ENCODE measurements around the gene SUPT4H1.

The SUPT4H1 gene

DNA sequence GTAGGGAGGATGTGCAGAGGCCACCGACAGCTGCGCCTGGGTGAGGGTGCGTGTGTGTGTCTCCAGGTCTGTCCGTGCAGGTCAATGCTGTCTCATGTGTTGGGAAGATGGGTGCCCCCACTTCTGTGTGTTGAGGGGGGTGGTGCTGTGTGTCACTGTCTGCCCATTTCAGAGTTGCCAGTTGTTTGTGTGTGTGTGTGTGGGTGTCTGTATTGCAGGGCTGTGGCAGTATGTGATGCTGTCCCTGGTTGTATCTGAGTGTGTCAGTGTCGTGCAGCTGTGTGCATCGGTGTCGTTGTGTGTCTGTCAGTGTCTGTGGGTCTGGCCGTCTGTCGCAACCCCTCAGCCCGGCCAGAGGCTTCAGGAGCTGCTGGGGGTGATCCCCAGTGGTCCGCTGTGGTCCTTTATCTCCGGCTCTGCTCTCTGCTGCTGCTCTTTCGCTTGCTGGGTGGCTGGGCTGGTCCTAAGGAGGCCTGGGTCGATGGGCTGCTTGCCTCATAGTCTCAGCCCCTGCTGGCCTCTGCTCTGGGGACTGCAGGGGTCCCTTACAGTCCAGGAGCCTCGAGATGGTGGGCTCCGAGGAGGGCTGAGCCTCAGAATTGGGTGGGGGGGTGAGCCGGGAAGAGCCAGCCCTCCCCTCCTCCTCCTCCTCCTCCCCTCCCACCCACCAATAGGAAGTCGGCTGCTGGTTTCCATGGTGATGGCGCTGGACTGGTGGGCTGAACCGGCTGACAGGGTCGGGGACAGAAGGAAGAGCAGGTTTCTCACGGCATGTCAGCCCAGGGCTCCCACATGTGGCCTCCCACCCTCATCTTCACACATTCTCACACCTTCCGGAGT lies 23.6 kb downstream of the SUPT4H1 start, which contains the start of gene TSPOAP1:
TSS of gene TSPOAP1 (minus strand) at position 601 of the 840 bp plus-strand sequence. CDS start 875 bp downstream, outside the sequence.
- no peak for DNase-seq

DNA sequence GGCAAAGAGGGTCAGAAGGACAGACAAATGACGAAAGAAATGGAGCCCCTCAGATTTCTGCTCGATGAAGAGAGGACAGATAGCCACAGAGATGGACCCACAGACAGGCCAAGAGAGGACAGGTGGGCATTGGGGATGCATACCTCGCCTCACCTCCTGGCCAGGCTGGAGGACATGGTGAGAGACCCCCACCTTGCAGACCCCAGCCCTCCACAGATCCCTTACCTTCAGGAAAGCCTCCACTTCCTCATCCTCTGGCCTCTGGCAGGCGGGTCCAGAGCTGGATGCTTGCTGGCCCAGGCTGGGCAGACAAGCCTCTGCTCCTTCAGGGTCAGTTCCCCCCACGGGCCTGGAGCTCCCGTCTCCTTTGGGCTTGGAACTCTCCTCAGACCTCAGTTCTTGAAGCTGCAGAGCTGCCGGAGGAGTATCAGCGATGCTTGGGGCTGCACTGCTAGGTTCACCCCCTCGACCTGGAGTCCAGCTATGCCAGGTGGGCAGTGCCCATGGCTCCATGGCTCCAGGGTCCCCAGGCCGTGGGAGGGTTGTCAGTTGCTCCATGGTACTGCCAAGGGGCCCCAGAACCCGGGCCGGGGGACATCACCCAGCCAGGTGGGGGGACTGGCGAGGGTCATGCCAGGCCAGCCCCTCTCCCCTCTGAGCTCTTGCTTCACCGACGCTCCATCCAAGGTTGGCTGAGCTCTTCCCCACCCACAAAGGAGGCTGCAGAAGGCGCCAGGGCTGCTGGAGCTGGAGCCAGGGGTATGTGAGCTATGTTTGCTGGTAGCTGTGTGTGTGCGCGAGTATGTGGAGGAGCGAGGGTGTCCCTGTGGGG lies 24.4 kb downstream of the SUPT4H1 start:
- peak in 1 of 2 experiments; percentile 17 for DNase-seq

DNA sequence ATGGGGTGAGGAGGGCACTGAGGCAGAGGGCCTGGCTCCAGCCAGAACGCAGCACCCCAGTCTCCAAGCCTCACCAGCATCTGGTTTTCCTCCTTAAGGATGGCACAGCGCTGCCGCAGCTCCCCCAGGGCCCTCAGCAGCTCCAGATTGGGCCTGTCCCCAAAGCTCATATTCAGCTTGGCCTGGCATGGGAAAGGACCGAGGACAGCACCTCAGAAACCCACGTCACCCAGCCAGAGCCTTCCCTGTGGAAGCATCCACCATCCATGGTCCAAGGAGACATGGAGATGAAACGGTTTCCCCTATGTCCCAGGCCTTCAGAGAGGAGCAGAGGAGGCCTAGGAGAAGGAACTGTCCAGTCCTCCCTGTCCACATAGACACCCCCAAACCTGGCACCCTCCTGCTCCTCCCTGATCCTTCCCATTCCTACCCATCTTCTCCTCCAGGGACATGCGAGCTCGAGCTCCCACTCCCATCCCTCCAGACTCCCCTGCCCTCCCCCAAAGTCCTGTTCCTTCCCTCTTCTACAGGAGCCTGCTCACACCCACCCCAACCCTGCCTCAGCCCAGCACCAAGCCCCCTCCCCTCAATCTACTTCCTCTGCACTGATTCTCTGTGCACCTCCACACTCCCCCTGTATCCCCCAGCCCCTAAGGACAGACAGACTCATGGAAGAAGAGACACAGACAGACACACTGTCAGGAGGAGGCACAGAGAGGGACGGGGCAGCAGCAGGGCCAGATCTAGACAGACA lies 25.2 kb downstream of the SUPT4H1 start:
- DNase-seq, result no peak

DNA sequence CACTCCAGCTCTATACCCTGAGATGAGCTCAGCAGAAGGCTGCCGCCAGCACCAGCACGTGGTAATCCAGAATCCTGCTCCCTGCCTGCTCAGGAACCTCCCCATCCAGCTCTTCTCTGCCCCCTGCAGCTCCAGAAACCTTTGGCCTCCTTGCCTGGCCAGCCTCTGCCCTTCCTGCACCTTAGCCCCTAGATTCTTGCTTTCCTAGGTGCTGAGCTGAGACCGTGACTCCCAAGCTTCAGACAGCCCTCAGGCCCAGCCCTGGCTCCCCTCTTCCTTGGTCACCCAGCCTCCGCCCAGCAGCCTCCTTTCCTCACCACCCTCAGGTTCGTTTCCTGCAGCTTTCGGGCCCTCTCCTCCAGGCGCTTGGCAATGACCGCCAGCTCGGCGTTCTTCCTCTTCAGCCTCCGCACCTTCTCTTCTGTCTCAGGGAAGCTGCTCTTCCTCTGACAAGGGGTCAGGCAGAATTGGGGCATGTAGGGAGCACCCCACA lies 26.0 kb downstream of the SUPT4H1 start:
- no peak for DNase-seq

DNA sequence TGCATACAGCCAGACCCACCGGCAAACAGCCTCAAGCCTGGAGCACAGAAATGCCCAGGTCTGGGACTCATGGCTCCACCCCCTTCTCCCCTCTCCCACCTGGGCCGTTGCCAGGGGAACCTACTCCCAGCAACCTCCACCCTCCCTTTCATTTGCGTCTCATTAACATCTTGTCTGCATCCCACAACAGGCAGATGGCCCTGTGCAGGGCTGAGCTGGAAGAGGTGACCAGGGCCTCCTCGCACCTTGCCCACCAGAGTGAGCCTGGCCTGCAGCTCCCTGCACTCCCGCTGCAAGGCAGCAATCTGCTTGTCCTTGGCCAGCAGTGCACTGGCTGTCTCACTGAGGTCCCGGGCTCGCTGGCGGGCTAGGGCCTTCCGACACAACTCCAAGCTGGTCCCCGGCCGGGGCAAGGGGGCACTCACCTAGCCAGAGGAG lies 26.7 kb downstream of the SUPT4H1 start:
- DNase-seq, result peak; percentile 97 to 98

DNA sequence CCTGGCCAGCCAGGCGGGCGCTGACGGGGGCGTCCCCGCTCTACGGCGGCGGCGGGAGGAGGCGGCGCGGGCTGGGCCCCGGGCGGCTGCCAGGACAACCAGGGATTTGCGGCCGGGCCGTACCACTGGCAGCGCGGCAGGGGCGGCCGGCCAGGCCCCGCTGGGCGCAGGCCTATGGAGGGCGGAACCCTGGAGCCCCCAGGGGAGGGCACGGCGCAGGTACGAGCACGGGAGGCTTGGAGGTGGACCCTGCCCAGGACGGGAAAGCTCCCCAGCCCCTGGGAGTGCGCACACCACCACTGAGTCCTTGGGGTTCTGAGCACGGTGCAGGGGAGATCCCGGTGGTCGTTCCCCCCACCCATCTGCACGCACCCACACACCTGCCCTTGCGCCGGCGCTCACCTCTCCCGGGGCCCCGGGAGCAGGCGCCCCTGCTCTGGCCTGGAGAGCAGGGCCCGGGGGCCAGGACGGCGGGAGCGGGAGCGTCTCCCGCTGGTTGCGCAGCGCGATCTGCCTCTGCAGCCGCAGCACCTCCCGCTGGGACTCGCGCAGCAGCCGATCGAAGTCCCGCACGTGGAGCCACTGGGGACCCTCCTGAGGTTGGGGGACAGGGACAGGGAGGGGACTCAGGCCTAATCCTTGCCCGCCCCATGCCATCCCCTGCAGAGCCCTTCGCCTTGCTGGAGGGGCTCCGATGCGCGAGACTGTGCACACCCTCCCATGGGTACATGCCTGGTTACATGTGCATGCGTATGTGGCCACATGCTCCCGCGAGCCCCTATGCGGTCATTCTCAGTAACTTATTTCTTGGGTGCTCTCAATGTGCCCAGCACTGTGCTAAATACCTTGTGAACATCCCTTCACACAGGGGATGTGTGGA lies 27.4 kb downstream of the SUPT4H1 start:
- peak; percentile 67 to 93 for DNase-seq

DNA sequence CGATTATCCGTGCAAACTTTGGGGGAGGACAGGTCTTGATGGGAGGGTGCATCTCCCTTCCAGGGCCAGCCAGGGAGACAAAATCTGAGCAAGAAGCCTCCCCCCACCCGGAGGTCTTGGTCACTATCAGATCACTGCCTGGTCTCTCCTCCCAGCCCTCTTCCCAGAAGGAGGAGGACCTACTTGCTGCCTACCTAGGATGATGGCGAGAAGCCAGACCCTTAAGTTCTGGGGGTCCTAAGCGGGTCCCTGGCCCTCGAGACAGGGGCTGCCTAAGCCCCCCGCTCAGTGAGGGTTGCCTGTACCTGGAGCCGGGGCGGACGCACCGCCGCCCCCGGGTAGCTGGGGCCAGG lies 28.0 kb downstream of the SUPT4H1 start:
- DNase-seq, result peak in 1 of 2 experiments; percentile 41

DNA sequence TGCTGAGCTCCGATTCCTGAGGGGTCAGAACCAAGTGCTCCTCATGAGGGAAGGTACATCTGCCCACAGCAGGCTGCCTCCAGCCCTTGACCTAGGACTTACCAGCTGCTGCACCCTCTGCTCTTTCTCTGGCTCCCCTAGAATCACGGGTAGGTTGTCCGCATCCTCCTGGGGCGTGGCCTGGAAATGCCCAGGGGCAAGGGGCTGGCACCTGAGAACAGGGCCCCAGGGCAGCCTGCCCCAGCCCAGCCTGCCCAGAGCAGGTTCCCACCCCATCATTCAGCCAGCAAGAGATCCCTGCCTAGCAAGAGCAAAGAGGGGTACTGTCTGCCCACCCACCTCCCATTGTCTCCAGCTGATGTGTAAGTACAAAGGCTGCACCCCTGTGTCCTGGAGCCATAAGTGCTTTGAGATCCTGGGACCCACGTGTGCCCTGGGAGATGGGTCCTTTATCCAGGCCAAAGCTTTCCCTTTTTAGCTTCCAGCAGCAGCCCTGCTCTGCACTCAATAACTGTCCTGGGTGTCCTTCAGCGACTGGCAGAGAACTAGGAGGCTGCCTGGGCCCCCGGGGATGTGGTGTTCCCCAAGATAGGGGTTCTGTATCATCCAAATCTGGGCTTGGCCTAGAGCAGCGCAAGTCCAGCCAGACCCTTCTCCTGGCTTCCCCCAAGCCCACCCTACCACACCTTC lies 28.5 kb downstream of the SUPT4H1 start:
- DNase-seq, result peak in 1 of 2 experiments; percentile 41

DNA sequence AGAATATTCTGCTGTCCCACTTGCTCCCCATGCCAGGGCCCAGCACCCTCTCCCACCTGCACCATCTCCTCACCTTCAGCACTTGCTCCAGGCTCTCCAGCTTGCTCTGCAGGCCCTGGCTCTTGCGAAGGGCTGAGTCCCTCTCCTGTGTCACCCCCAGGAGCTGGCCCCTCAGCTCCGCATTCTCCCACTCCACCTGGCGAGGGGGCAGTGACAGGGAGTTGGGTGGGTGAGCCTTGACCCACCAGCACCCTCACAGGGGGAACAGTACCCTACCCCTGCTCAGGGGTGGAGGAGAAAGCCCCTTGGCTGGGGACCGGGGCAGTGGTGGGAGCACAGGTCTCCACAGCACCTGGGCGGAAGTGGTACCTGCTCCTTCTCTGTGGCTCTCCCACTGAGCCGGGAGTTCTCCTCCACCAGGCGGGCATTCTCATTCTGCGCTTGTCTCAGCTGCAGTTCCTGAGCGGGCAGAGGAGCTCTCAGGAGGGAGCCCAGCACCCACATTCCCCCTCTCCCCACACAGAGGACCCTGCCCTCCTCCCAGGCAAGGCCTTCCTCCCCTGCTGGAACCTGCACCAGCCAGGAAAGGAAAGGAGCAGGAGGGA lies 29.3 kb downstream of the SUPT4H1 start:
- no peak for DNase-seq

DNA sequence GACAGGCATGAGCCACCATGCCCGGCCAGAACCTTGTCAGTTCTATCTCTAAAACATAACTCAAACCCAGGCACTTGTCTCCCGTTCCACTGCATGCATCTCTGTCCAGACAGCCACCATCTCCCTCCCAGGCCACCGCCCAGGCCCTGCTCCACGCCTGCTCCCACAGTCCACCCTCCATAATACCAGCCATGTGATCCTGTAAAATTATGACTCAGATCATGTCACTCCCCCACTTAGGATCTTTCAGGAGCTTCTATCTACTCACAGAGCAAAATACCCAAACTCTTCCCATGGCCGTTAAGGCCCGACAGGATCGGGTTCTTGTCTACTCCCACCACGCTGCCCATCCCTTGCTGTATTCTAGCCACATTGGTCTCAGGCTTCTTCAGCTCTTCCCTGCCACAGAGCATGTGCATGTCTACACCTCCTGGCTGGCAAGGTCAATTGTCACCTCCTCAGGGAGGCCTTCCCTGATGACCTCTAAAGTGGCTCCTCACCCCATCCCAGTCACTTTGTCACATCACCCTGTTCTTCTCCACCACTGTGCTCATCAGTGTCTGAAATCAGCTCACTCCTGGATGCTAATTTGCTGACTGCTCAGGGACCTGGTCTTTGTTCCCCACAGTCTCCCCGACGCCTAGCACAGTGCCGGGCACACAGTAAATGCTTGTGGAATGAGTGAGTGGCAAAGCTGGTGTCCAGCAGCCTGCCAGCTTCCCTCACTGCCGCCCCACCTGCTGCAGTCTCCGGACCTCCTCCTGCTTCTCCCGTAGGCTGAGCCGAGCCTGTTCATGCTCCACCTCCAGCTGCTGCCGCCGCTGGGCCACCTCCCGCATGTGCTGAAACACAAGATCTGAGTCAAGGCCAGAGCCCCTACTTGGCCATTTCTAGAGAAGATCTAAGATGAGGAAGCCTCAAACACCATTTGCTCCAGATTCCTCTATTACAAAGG lies 30.2 kb downstream of the SUPT4H1 start:
- no peak for DNase-seq

DNA sequence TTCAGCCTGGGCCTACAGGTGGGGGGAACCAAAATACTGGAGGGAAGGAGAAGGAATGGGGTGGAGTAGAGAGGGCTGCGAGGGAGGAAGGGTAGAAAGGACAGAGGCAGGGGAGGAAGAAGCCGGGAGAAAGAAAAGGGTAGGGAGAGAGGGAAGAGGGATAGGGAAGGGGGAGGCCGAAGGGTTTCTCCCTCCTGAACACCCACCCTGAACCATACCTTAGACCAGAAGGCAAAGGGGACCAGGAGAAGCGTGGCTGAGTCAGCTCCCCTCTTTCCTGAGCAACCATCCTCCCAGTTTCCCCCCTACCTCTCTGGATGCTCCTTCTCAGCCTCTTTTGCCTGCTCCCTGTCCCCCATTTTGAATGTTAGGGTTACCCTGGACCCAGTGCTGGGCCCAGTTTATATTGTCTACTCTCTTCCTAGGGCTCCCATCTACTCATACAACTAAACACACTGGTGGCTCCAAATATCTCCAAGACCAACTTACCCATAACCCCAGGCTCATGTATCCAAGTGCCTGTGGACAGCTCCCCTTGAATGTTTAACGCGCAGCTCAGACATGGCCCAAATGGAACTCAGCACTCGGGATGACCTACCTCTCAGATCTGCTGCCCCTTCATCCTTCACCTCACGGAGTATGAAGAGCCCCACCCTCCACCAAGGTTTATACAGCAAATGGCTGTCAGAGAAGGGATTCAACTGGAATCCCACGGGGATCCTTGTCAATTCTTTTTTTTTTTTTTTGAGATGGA lies 31.3 kb downstream of the SUPT4H1 start:
- DNase-seq, result no peak

DNA sequence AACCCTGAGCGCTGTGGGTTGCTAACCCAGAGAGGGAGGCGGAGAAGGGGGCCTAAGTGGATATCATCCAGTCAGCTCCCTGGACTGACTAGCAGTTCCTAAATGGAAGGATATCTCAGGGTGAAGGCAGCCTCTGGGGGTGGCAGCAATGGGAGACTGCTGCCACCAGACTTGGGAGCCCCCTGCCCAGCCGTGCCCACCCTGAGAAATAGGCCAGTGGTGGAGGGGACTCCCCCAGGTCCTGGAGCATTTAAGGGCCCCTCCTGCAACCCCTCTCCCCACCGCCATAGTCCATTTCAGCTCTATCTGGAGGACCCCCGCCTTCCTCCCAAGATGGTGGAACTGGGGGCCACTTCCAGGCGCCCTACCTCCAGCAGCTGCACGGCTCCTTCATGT lies 31.8 kb downstream of the SUPT4H1 start:
- DNase-seq, result no peak

DNA sequence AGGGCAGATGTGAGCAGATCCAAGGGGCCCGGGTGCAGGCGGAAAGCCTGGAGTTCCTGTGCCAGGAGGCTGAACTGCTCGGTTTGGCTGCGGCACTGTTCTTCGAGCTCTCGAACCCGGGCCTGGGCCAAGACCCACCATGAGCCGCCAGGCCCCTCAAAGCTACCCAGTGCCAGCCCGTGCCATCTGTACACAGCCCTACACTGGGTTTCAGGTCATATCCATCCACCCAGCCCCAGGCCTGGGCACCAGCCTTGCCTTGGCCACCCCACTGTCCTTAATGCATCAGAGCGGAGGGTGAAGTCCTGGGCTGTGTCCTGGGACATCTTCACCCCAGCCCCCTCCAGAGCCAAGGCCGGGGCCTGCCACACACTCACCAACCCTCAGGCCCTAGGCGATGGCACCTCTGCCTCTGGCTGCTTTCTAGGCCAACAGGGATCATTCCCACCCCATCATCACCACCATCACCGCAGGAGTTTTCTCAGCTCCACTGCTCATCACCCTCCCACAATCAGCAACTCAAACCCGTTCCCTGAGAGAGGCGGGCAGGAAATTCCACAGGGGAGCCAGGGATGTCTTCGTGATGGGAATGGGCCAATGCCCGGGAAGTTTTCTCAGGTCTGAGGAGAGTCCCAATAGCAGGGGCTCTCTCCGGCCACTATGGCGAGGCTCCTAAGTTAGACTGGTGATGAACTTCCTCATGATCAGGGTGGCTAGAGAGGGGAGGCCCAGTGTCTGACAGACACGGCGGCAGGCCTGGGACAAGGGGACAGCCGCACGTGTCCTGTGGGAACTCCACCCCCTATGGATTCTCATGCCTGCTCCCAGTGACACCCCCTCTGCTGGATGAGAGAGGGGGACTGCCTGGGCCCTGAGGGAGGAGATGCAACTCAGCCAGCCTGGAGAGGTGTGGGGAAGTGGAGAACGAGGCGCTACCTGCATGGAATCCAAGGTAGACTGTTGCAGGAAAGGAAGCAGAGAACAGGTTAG lies 32.5 kb downstream of the SUPT4H1 start:
- DNase-seq, result no peak

DNA sequence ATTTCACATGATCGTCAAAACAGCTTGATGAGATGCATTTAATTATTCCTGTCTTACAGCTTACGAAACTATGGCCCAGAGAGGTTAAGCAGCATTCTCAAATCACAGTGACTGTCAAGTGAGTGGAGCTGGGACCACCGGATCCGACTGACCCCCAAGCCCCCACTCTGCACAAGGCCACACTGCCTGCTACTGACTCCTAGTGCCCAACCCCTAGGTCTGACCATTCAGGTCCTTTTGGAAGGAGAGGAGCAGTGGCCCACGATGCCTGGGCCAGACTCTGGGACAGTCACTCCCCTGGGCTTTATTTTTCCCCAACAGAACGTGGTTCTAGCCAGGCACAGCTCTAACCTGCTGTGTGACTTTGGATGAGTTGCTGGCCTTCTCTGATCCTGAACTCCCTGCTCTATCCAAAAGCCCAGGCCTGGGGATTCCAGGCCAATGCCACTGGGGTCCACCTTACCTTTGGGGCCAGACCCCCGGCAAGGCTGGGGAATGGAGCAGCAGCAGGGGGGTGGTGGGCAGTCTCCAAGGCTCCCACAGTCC lies 33.3 kb downstream of the SUPT4H1 start:
- no peak for DNase-seq

DNA sequence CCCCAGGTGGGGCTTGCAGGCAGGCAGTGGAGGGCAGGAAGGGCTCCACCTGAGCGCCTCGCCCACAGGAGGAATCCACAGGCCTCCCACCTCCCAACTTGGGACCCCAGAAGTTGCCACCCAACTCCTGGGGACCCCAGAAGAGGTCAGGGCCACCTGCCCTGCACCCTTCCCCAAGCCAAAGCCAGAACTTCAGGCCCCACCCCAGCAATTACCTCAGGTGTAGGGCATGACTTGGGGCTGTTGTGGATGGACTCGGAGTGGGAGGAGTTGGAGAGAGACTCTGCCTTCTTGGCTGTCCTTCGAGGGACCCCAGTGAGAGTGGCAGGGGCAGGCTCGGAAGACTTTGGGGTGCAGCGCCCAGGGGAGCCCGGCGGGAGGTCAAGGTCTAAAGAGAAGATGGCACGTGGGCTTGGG lies 33.9 kb downstream of the SUPT4H1 start:
- DNase-seq, result peak in 1 of 2 experiments; percentile 37

DNA sequence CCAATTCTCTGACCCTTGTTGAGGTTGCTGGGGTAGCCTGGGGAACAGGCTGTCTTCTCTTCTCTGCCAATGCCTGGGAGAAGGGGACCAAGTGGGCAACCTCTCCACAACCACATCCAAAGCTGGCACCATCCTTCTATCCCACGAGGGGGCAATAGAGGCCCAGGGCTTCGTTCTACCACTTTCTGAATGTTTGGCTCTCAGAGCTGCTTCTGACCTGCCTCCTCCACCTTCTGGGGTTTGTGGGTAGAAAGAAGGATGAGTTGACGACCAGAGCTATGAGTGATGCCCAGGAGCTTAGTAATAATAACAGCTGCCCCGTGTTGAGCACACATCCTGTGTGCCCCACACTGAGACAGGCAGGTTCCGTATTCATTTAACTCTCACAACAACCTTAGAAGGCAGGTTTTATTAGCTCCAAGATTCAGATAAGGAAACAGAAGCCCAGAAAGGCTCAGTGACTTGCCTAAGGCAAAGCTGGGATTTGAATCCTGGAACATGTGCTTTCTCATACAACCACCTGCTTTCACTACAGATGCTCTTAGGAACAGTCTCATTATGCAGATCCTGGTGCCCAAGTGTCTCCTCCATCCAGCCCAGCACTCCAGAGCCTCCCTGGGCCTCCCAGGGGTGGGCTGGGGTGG lies 34.5 kb downstream of the SUPT4H1 start:
- peak; percentile 80 to 88 for DNase-seq
